Thoracic aorta (tissue), 2 donors: ENCODE measurements around the gene PTGDS. TPM values are rescaled to one million over a fixed set of nuclear protein-coding genes. Genes with fewer than 3 reads are reported as not detected.

Source experiments
- ATAC-seq: fragments of 150-250 bp; one replicate; pipeline ENCODE4 v1.8.0; 2017; ENCODE audit warnings: low read depth; ENCODE audit not compliant: insufficient number of reproducible peaks, low FRiP score
- DNase-seq: peaks from one replicate; pipeline ENCODE4 v3.0.0-alpha.2; 2020; ENCODE audit warnings: low spot score
- H3K27ac ChIP-seq, 2 donors: fragments of 200-600 bp; sonication (generic); 1 replicate in 1 of 2; 2 replicates in 1 of 2; pipeline ENCODE4 v1.5.1; 2016; ENCODE audit warnings: mild to moderate bottlenecking in 2 of 2, moderate library complexity in 2 of 2
- H3K27me3 ChIP-seq: fragments of 200-600 bp; sonication (generic); replicated peaks from 2 replicates; pipeline ENCODE4 v1.6.0; 2016; ENCODE audit warnings: mild to moderate bottlenecking; ENCODE audit not compliant: insufficient read depth
- H3K36me3 ChIP-seq: fragments of 200-600 bp; sonication (generic); one replicate; pipeline ENCODE4 v1.5.1; 2016
- H3K4me1 ChIP-seq, 2 donors: fragments of 200-600 bp; sonication (generic); 1 replicate in 1 of 2; 2 replicates in 1 of 2; pipeline versions ENCODE4 v1.5.1 to v1.6.0; 2016; ENCODE audit warnings: low read depth in 2 of 2, mild to moderate bottlenecking in 1 of 2; ENCODE audit not compliant: control insufficient read depth in 1 of 2
- H3K4me3 ChIP-seq: fragments of 200-600 bp; sonication (generic); 2 replicates; pipeline ENCODE4 v1.5.1; 2016; ENCODE audit warnings: mild to moderate bottlenecking
- H3K9me3 ChIP-seq: fragments of 200-600 bp; sonication (generic); 2 replicates; pipeline ENCODE4 v1.5.1; 2016
- total RNA-seq, 2 donors: library from RNA; depleted of rRNA; stranded (reverse); fragments of >200 nt; gene quantifications; one replicate each; pipeline versions ENCODE4 v1.1.0 to v1.2.3, GENCODE V29; 2016
- TF ChIP-seq, protein P1 (sequence below): fragments of 200-600 bp; sonication (generic); IDR thresholded peaks from one replicate; pipeline ENCODE4 v1.5.1; 2019; ENCODE audit warnings: antibody characterized with exemption

PTGDS gene
- total RNA-seq, 2 donors from 2014 or later = 66.1 to 89.5 TPM

DNA sequence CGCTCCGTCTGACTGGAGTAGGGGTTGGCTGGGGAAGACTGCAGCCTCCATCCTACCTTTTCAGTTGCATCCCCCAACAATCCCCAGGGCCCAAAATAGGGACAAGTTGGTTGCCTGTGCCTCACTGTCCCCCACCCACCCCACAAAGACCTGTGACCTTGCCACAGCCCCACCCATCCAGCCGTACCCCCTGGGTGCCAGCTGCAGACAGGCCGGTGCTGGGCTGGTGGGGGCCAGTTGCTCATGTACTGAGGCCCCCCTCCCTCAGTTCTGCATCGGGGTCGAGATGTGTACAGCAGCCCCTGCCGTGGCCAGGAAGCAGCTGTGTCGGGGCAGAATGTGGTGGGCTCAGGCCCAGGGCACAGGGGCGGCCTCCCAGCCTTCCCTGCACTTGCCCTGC is 5.9 kb downstream of the PTGDS start:
- DNase-seq (no peak), ATAC-seq (no peak)
- TF ChIP-seq, protein P1, sequence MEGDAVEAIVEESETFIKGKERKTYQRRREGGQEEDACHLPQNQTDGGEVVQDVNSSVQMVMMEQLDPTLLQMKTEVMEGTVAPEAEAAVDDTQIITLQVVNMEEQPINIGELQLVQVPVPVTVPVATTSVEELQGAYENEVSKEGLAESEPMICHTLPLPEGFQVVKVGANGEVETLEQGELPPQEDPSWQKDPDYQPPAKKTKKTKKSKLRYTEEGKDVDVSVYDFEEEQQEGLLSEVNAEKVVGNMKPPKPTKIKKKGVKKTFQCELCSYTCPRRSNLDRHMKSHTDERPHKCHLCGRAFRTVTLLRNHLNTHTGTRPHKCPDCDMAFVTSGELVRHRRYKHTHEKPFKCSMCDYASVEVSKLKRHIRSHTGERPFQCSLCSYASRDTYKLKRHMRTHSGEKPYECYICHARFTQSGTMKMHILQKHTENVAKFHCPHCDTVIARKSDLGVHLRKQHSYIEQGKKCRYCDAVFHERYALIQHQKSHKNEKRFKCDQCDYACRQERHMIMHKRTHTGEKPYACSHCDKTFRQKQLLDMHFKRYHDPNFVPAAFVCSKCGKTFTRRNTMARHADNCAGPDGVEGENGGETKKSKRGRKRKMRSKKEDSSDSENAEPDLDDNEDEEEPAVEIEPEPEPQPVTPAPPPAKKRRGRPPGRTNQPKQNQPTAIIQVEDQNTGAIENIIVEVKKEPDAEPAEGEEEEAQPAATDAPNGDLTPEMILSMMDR = no peak
- H3K27ac ChIP-seq = no peak overlapping the region
- no peaks in the 10 kb centered on the region for H3K36me3 ChIP-seq
- H3K9me3 ChIP-seq = no peaks in the 10 kb centered on the region
- peaks cover 8% of the 10 kb centered on the region for H3K27me3 ChIP-seq
- H3K4me3 ChIP-seq = no peak overlapping the region
- H3K4me1 ChIP-seq = peaks cover 0 to 8% of the 10 kb centered on the region in 2 donors

- H3K27ac ChIP-seq = no peak overlapping the region
- H3K36me3 ChIP-seq = no peaks in the 10 kb centered on the region
- TF ChIP-seq, protein P1 = no peak
- ATAC-seq = no peak
- no peak for DNase-seq
- peaks cover 8% of the 10 kb centered on the region for H3K27me3 ChIP-seq
- peaks cover 0 to 7% of the 10 kb centered on the region in 2 donors for H3K4me1 ChIP-seq
- no peak overlapping the region for H3K4me3 ChIP-seq
- no peaks in the 10 kb centered on the region for H3K9me3 ChIP-seq
Observed at GRCh38 chr9:136983656-136984314, 6.5 kb downstream of the PTGDS start.

DNA sequence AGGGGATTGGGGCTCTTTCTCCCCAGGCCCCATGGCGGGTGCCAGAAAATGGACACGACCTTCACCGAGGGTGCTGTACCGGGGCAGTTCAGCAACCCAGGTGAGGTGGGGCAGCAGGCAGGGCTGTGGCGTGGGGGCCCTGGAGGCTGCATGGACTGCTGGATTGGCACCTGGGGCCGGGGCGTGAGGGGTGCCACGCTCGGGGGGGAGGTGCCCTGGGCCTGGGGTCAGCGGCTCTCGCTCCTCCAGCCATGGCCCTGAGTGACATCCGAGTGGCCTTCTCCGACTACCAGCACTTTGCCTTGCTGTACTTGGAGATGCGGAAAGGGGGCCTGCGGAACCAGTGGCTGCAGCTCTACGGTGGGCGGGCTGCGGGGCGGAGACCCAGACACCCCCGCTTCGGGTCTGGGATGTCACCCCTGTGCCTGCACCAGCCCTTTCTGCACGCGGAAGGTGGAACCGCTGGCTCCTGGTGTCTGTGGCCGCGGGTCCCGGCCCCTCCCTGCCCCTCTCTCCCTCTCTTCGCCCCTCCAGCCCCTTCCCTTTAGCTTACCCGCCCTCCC is 7.2 kb downstream of the PTGDS start:
- H3K27me3 ChIP-seq = peaks cover 8% of the 10 kb centered on the region
- DNase-seq = no peak
- ATAC-seq = no peak

GRCh38 chr9:136985027-136985602 is 7.8 kb downstream of the PTGDS start:
- H3K27me3 ChIP-seq = peaks cover 8% of the 10 kb centered on the region
- no peak for ATAC-seq
- H3K4me1 ChIP-seq = peaks cover 0 to 7% of the 10 kb centered on the region in 2 donors

More for the DNA sequence above, 7.2 kb downstream of the PTGDS start:
- H3K4me1 ChIP-seq = peaks cover 0 to 7% of the 10 kb centered on the region in 2 donors
- no peak overlapping the region for H3K27ac ChIP-seq
- no peaks in the 10 kb centered on the region for H3K36me3 ChIP-seq
- no peaks in the 10 kb centered on the region for H3K9me3 ChIP-seq
- no peak overlapping the region for H3K4me3 ChIP-seq
- TF ChIP-seq, protein P1 = no peak

DNA sequence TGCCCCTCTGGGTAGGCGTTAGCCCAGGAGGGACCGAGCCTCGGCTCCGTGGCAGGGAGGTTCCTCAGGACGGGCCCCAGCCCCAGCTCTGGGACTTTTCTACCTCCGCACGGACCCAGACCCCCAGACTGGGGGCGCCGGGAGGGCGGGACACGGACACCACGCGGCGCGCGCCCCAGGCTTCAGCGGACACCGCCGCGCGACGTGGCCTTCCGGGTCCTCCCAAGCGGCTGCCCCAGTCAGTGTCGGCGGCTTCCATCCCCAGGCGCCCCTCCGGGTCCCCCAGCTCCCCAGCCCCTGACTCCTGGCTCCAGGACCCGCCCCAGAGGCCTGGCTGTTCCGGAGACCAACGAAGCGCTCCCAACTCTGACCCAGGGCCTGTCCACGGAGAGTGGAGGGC is 8.5 kb downstream of the PTGDS start:
- ATAC-seq = no peak
- H3K9me3 ChIP-seq = no peaks in the 10 kb centered on the region

More at GRCh38 chr9:136985027-136985602, 7.8 kb downstream of the PTGDS start:
- DNase-seq = no peak
- TF ChIP-seq, protein P1 = no peak
- Histone ChIP-seq H3K4me3 (no peak overlapping the region), H3K36me3 (no peaks in the 10 kb centered on the region), H3K27ac (no peak overlapping the region), H3K9me3 (no peaks in the 10 kb centered on the region)

More for the DNA sequence above, 8.5 kb downstream of the PTGDS start:
- Histone ChIP-seq H3K4me3 (no peak overlapping the region), H3K27ac (no peak overlapping the region), H3K4me1 (peaks cover 0 to 7% of the 10 kb centered on the region in 2 donors), H3K27me3 (peaks cover 8% of the 10 kb centered on the region), H3K36me3 (no peaks in the 10 kb centered on the region)
- TF ChIP-seq, protein P1 = no peak
- DNase-seq = no peak
